Cardiac fibroblast (primary cell): ENCODE results near the gene PRKN.
A peak's percentile ranks its signal among the peaks of the same experiment; 100 is the strongest.

ENCODE experiments used
- DNase-seq, 2 donors: peaks; one replicate each; pipeline versions ENCODE4 v3.0.0 to v3.0.0-alpha.2; 2010; ENCODE audit warnings: low read depth in 2 of 2
- H3K4me3 ChIP-seq, 2 donors: replicated peaks in 1 of 2; 1 replicate in 1 of 2; 2 replicates in 1 of 2; pipeline ENCODE4 v1.5.1; 2011; ENCODE audit warnings: low read depth in 2 of 2, low read length in 2 of 2, mild to moderate bottlenecking in 2 of 2, moderate library complexity in 1 of 2
- TF ChIP-seq, protein P1 (sequence below): IDR thresholded peaks from one replicate; pipeline ENCODE4 v1.5.1; 2011; ENCODE audit warnings: low read depth, mild to moderate bottlenecking, low read length, inconsistent platforms

The PRKN gene

DNA sequence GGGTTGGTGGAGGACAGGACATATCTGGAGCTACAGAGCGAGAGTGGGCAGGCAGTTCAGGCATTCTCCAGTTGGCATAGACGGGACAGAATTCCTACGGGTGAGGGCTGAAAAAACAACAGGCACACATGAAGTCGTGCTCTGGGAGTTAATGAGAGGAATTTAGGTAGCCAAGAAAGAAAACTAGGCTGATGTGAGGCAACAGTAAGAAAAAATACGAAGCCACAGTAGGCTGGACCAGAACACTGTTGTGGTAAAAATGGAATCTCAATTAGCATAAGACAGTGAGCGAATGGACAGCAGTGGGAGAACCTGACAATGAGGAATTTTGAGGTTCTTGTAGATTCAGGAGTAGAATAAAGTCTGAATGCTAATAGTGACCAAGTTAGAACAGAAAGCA, 965.6 kb downstream of the PRKN start:
- no peak overlapping the region for H3K4me3 ChIP-seq
- TF ChIP-seq, protein P1, sequence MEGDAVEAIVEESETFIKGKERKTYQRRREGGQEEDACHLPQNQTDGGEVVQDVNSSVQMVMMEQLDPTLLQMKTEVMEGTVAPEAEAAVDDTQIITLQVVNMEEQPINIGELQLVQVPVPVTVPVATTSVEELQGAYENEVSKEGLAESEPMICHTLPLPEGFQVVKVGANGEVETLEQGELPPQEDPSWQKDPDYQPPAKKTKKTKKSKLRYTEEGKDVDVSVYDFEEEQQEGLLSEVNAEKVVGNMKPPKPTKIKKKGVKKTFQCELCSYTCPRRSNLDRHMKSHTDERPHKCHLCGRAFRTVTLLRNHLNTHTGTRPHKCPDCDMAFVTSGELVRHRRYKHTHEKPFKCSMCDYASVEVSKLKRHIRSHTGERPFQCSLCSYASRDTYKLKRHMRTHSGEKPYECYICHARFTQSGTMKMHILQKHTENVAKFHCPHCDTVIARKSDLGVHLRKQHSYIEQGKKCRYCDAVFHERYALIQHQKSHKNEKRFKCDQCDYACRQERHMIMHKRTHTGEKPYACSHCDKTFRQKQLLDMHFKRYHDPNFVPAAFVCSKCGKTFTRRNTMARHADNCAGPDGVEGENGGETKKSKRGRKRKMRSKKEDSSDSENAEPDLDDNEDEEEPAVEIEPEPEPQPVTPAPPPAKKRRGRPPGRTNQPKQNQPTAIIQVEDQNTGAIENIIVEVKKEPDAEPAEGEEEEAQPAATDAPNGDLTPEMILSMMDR = no peak
- no peak for DNase-seq

DNA sequence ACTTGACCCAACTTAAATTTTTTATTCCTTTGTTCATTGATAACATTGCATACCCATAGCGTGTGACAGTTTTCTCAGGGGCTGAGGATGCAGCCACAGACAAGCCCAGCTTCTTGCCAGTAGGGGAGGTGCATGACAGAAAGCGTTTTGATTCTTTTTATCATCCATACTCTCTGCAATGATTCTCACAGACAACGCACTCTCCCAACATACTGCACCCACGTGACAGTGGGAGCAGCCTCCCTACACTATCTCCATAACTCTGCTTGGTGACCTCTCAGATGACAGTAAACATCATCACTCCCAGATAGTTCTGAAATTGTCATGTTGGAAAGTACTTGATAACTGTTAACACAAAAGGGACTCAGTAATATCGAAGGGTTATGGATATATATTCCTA, 972.5 kb downstream of the PRKN start:
- no peak for DNase-seq
- no peak overlapping the region for H3K4me3 ChIP-seq
- TF ChIP-seq, protein P1 = no peak

DNA sequence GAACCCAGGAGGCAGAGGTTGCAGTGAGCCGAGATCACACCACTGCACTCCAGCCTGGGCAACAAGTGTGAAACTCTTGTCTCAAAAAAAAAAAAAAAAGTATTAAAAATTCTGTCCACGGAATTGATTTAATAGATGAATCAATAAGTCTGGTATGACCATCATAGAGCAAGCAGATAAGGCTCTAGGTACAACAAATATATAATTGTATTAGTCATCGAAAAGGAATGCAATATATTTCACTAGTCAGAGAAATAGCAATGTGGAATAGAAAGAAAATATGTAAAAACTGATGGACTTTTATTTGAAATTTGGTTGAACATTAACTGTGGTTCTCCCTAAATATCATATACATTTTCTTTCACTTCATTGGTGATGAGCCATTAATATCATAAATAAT, 976.9 kb downstream of the PRKN start:
- TF ChIP-seq, protein P1 = no peak
- peak in 1 of 2 donors; percentile 13 for DNase-seq
- no peak overlapping the region for H3K4me3 ChIP-seq

DNA sequence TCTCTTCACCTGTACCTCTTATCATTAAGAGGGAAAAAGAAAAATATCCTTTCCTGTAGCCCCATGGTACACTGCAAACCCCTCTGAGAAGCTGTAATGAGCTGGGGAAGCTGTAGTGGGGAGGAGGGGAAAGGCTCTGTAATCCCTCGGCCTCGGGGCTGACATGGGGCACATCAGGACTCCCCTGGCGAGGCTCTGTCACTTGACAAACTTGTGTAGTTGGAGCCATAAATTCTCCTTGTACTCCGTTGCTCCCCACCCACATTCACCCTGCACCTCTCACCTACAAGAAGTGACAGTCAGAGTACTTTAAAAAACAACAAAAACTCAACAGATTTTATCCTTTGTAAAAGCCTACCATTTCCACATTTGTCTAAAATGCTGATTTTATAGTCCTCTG, 978.0 kb downstream of the PRKN start:
- DNase-seq = no peak
- TF ChIP-seq, protein P1 = no peak
- H3K4me3 ChIP-seq = no peak overlapping the region

DNA sequence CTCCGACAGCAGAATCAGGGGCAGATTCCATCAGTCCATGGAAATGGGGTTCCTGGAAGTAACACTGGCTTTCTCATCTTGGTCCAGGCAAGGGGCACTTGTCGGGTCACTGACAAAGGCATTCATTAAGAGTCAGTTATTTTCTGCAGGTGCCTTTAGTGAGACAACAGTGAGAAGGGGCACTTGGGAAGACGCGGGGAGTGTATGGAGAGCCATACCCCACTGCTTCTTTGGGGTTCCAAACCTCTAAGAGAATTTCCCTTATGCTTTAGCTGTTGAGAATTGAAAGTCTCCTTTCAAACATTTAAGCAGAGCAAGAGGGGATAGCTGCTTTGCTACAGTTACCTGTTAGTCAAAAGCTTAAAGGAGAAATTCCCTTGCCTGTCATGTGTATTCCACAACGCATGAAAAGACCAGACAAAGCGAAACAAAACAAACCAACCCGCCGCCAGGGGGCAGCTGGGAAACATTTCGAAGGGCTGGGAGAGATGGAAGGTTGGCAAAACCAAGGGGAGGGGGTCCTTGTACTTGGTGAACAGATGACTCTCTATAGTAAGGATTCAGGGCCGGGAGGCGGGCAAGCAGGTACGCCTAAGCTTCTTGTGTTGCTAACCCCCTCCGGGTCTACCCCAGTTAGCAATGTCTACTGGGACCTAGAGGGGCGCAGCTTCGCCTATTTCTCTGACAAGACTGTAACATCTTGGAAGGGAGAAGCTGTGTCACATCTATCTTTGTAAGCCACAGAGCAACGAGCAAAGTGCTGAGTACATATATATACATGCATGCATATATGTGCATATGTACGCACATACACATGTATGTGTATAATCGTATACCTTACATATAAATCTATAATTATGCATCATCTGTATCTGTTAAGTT, 978.8 kb downstream of the PRKN start:
- TF ChIP-seq, protein P1 = peak; percentile 18
- no peak overlapping the region for H3K4me3 ChIP-seq
- DNase-seq = peak; percentile 16 to 19

DNA sequence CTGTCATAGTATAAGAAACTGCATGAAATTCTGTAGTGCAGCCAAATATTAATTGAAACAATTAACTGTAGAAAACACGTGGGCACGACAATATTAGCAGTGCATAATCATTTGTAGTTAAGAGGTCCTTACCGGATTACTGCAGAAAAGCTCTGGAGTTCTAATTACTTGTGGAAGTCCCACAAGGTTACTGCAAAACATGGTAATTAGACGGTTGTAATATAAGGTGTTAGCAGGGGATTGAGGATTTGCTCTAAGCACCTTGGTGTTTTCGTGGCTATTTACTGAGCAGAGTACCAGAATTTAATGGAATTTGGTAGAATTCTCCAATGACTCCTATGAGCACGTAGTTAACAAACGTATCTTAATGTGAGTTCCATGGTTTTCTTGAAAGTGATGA, 980.1 kb downstream of the PRKN start:
- no peak for DNase-seq
- TF ChIP-seq, protein P1 = no peak
- H3K4me3 ChIP-seq = no peak overlapping the region
